LHCN-M2 (cell line): Measurements from ENCODE around the gene WASF2. TPM values are rescaled to one million over a fixed set of nuclear protein-coding genes. Genes with fewer than 3 reads are reported as not detected.
A peak's percentile ranks its signal among the peaks of the same experiment; 100 is the strongest.
"Not testable (repeated sequence)": the region's sequence is repeated elsewhere in the genome, so short reads cannot be mapped to it uniquely, and the experiment has no call there.

ENCODE experiments used
- DNase-seq: peaks from one replicate; pipeline ENCODE4 v3.0.0-alpha.2; 2012; ENCODE audit warnings: low read depth
- polyA plus RNA-seq: library from polyadenylated mRNA; unstranded; fragments of >200 nt; gene quantifications from one replicate; pipeline ENCODE4 v1.2.1, GENCODE V29; 2012; ENCODE audit warnings: missing spikeins
- total RNA-seq: library from RNA; depleted of rRNA; stranded (reverse); fragments of >200 nt; gene quantifications from 2 replicates; pipeline ENCODE4 v1.2.3, GENCODE V29; 2014; rRNA removed

The WASF2 gene
- total RNA-seq: 21.2 and 31.0 TPM in 2 replicates
- polyA plus RNA-seq: 71.6 TPM

- peak; percentile 97 for DNase-seq
These were observed at the start of gene WASF2 for GRCh38 chr1:27489973-27490741. Gene WASF2 (minus strand): TSS chr1:27490167. CDS start chr1:27428890, 61,277 bp downstream.

GRCh38 chr1:27538793-27539192 is 48.8 kb upstream of the WASF2 start:
- peak; percentile 96 for DNase-seq

- not testable (repeated sequence) for DNase-seq
These were observed 48.3 kb upstream of the WASF2 start for GRCh38 chr1:27538305-27538676.

GRCh38 chr1:27536767-27537166 is 46.8 kb upstream of the WASF2 start:
- DNase-seq: peak; percentile 91

GRCh38 chr1:27536010-27536757 is 46.2 kb upstream of the WASF2 start:
- DNase-seq: no peak

- DNase-seq: no peak
These were observed 45.4 kb upstream of the WASF2 start for GRCh38 chr1:27535386-27535785.

- DNase-seq: no peak
These were observed 42.2 kb upstream of the WASF2 start for GRCh38 chr1:27531959-27532685.

- no peak for DNase-seq
These were observed 40.2 kb upstream of the WASF2 start for GRCh38 chr1:27530192-27530591.

- DNase-seq: no peak
These were observed 39.7 kb upstream of the WASF2 start for GRCh38 chr1:27529704-27530018.

- DNase-seq: peak; percentile 86
These were observed 39.1 kb upstream of the WASF2 start for GRCh38 chr1:27528818-27529703.

- DNase-seq: no peak
These were observed 38.2 kb upstream of the WASF2 start for GRCh38 chr1:27527890-27528817.

- peak; percentile 88 for DNase-seq
These were observed 37.4 kb upstream of the WASF2 start for GRCh38 chr1:27527223-27527889.

GRCh38 chr1:27526569-27527222 is 36.7 kb upstream of the WASF2 start:
- no peak for DNase-seq

GRCh38 chr1:27525296-27526272 is 35.6 kb upstream of the WASF2 start:
- peak; percentile 83 for DNase-seq

GRCh38 chr1:27523337-27524020 is 33.5 kb upstream of the WASF2 start:
- DNase-seq: no peak

GRCh38 chr1:27522432-27523336 is 32.7 kb upstream of the WASF2 start:
- peak; percentile 78 for DNase-seq
